GM12891 (cell line): ENCODE measurements around the gene CPNE1.
A peak's percentile ranks its signal among the peaks of the same experiment; 100 is the strongest.

ENCODE experiments used
- DNase-seq: peaks from one replicate; pipeline ENCODE4 v3.0.0; 2011; ENCODE audit warnings: low spot score; ENCODE audit not compliant: insufficient read length
- FAIRE-seq: peaks from 2 replicates; lab custom pipeline; 2011; peaks lifted over from hg19 to GRCh38; lab: Jason Lieb, UNC
- PAX5 ChIP-seq: IDR thresholded peaks from 2 replicates; pipeline ENCODE4 v1.6.1; 2011; ENCODE audit warnings: low read length, moderate library complexity, mild to moderate bottlenecking; ENCODE audit not compliant: insufficient read depth, severe bottlenecking
- POLR2A ChIP-seq: IDR thresholded peaks from 2 replicates; pipeline ENCODE4 v1.6.1; 2011; ENCODE audit warnings: low read depth, low read length, control low read depth
- POLR2AphosphoS5 ChIP-seq: IDR thresholded peaks from 2 replicates; pipeline ENCODE4 v1.6.1; 2011; ENCODE audit warnings: low read depth, low read length, control low read depth
- POU2F2 ChIP-seq: IDR thresholded peaks from 2 replicates; pipeline ENCODE4 v1.6.1; 2011; ENCODE audit warnings: low read depth, mild to moderate bottlenecking, control low read depth, low read length, moderate library complexity
- SPI1 ChIP-seq: IDR thresholded peaks from 2 replicates; pipeline ENCODE4 v1.6.1; 2011; ENCODE audit warnings: low read depth, low read length, control low read depth
- TAF1 ChIP-seq: IDR thresholded peaks from 2 replicates; pipeline ENCODE4 v1.6.1; 2011; ENCODE audit warnings: low read depth, low read length, control low read depth

The CPNE1 gene

DNA sequence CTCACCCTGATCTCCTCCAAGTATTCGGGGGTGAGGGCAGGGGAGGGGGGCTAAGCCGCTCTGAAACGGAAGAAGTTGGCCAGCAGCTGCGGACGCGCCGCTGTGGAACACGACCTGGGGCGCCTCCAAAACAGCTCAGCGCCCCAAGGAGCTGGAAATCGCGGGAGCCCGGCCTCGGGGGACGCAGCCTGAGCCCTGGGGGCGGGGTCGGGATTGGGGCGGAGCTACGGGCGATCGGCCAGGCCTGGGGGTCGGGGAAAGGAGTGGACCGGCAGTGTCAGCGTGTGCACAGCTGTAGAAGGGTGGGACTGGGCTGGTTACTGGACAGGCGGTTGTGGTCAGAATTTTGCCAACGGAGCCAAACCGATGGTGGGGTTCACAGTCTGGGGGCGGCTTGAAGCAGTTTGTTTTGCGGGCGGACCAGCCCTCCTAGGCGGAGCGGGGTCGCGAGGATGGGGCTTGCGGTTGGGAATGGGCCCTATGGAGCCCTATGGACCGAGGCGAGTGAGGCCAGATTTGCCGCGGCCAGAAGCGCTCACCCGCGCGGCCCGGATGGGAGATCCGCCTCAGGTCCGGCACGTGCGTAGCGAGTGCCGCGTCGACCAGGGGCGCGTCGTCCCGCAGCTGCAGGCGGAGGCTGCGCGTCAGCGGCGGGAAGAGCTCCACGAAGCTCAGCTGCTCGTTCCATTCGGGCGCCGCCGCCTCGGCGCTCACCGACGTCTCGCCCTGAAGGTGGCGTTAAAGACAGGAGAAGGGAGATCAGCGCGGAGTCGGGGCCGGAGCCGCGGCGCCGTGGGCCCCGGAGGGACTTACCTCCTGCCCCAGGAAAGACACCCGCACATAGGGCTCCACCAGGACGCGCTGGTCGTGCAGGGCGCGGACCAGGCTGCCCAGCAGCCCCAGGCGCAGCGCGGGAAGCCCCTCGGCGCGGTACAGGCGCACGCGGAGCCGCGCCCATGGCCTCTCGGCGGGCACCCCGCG, 63.4 kb downstream of the CPNE1 start:
- DNase-seq (peak; percentile 82), FAIRE-seq (peak; percentile 97)
- TF ChIP-seq SPI1, result no peak
- TF ChIP-seq POU2F2, result no peak
- TF ChIP-seq POLR2AphosphoS5, result no peak
- no peak for TF ChIP-seq POLR2A
- TF ChIP-seq TAF1, result no peak
- TF ChIP-seq PAX5, result no peak

DNA sequence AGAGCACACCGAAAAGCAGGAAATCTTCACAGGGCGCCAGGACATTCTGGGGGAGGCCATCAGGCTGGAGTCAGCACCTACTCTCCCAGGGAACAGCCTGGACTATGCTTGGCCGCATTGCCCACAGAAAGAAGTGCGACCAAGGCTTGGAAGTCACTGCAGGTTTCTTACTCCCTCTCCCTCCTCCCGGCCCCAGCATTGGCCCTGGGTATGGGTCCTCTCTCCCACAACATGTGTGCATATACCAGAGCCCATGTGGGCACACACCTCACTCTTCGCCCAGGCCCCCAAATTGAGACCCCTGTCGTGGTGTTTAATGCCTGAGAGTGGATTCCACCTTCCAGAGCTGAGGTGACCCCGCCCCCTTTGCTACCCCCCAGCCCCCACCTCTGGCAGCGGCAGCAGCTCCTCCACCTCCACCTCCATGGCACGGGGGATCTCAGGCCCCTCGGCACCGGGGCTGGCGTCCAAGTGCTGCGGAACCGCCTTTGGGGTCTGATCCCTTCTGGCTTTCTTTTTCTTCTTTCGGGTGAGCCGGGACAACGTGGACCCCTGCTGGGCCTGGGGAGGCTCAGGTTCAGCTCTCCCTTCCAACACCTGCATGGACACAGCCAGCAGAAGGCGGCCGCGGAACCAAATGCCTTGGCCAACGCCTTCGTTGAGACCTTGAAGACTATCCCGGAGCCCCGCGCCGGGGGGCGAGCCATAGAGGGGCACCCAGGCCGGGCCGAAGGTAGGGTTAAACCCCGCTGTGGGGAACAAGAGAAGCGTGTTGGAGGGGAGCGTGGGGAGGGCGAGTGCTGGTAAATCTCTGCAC, 64.3 kb downstream of the CPNE1 start:
- DNase-seq, result no peak
- FAIRE-seq, result no peak
- TF ChIP-seq POU2F2 (no peak), POLR2A (no peak), POLR2AphosphoS5 (no peak), SPI1 (no peak), TAF1 (no peak), PAX5 (no peak)

DNA sequence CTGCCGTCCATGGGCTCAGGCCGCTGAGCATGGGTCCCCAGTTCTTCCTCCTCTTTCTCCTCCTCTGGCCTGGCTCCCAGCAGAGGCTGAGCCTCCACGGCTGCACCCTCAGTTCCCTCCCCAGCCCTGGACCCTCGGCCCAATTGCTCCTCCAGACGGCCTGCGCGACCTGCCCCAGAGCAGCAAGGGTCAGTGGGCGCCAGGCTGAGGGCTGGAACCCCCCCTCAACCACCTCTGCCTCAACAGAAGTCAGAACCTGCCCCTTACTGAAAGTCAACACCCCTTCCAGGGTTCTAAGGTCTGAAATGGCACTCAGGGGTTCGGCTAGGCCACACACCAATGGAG, 65.0 kb downstream of the CPNE1 start:
- FAIRE-seq (no peak), DNase-seq (no peak)
- TF ChIP-seq PAX5 (no peak), POU2F2 (no peak), TAF1 (no peak), SPI1 (no peak), POLR2A (no peak), POLR2AphosphoS5 (no peak)

DNA sequence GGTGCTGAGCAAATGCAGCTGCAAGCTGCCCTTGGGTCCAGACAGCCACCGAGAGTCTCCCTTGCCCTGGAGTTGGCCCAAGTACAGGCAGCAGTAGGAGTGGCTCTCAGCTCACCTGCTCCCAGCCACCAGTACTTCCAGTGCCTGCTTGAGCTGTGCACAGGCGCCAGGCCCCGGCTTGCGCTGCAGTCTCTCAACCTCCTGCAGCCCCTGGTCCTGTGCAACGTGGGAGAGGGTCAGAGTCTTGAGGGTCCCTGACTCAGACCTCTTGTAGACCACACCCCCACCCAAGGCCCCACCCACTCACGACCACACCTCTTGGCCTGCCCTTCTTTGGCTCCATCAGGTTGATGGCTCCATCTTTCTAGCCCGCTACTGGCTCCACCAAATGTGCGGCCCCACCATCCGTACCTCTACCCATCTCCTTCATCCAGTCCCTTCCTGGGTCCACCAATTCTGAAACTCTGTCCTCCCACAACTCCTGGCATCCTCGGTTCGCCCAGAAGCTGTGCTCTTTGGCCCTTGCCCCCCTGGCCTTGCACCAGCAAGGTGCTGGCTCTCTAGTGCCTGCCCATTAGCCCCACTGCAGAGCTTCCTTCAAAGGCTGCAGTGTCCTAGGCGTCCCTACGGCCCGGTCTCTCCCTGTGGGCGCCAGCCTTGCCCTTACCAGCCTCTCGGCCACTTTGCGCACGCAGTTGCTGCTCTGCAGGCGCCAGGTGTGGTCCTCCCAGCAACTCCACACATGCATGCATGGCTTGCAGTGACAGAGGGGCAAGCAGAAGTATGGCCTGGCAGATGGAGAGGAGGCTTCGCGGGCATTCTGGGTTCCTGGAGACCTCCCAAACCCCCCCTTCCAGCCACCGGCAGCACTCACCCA, 65.6 kb downstream of the CPNE1 start:
- FAIRE-seq, result no peak
- no peak for TF ChIP-seq PAX5
- no peak for TF ChIP-seq POLR2A
- TF ChIP-seq SPI1, result no peak
- TF ChIP-seq POLR2AphosphoS5, result no peak
- TF ChIP-seq TAF1, result no peak
- TF ChIP-seq POU2F2, result no peak
- no peak for DNase-seq

DNA sequence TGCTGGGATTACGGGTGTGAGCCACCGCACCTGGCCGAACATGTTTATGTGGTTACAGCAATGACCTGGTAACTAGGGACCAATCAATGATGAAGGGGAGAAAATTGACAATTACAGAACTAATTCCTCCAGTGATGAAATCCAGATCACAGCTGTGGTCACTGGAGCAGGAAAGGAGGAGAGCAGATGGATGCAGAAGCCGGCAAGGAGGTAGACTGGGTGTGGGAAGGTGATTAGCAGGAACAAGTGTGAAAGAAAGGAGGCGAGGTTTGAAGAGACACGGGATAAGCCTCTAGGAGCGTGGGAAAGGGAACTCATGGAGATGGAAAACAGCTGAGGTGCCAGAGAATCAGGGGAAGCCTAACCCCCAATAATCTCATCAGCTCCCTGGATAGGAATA, 66.2 kb downstream of the CPNE1 start:
- no peak for TF ChIP-seq PAX5
- TF ChIP-seq POLR2AphosphoS5, result no peak
- TF ChIP-seq POLR2A, result no peak
- TF ChIP-seq TAF1, result no peak
- TF ChIP-seq SPI1, result no peak
- no peak for TF ChIP-seq POU2F2
- DNase-seq (no peak), FAIRE-seq (no peak)

DNA sequence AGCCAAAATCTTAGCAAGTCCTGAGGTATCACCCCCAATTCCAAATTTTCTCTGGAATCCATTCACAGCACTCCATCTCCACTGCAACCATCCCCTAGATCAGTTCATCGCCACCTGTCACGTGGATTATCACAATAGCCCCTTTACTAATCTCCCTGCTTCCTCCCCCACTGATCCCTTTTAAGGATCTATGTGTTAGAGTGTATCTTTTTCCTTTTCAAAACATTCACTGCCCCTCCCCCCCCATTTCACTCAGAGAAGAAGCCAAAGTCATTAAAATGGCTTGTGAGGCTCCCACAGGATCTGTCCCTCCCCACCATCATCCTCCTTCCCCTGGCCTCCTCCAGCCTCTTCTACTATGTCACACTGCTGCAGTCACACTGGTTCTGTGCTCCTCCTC, 67.5 kb downstream of the CPNE1 start:
- TF ChIP-seq PAX5 (no peak), TAF1 (no peak), POLR2AphosphoS5 (no peak), POLR2A (no peak), SPI1 (no peak), POU2F2 (no peak)
- no peak for DNase-seq
- FAIRE-seq, result no peak

DNA sequence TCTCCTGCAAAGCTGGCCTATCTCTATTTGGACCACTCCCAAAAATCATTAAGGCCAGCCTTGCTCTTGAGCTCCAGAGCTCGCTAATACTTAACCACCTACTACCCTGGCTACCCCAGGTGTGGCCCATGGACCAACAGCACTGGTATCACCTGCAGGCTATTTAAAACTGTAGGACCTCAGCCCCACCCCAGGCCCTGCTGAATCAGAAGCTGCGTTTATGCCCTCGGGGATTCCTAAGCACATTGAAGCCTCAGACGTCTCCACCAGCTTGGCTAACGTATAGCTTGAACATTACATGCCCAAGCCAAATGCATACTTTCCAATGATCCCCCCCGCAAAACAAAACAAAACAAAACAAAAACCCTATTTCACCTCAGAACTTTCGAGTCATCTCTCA, 68.8 kb downstream of the CPNE1 start:
- DNase-seq (no peak), FAIRE-seq (no peak)
- TF ChIP-seq SPI1 (no peak), POLR2A (no peak), POLR2AphosphoS5 (no peak), POU2F2 (no peak), TAF1 (no peak)

DNA sequence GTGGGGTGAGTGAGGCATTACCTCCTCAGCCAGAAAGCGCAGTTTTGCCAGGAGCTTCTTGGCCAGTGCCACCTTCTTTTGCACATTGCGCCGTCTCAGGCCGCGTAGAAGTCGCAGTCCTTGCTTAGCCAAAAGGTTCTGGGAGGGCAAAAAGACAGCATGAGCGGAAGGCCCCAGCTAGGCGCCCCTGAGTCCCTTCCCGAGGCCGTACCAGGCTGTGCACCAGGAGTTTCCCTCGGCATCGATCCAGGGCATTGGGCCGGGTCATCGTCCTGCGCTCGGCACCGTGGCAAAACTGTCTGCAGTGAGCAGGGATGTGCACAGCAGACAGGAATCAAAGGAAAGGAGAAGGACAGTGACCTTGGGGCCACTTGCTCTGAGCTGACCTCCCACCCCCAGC, 69.2 kb downstream of the CPNE1 start:
- TF ChIP-seq POU2F2, result no peak
- FAIRE-seq, result no peak
- no peak for DNase-seq
